CD4-positive, alpha-beta memory T cell (primary cell): ENCODE results near the gene SNRPA. TPM values are rescaled to one million over a fixed set of nuclear protein-coding genes. Genes with fewer than 3 reads are reported as not detected.
A peak's percentile ranks its signal among the peaks of the same experiment; 100 is the strongest.

Source experiments
- CTCF ChIA-PET: fragments of 350-600 bp; sonication (Branson Sonifier 250); formaldehyde crosslinking; loops from one replicate; lab custom pipeline; 2021; ENCODE audit warnings: inconsistent platforms; ENCODE audit not compliant: partially characterized antibody; lab: Charles Lee
- POLR2A ChIA-PET: fragments of 350-600 bp; sonication (Branson Sonifier 250); formaldehyde crosslinking; loops from one replicate; lab custom pipeline; 2021; ENCODE audit not compliant: partially characterized antibody; lab: Charles Lee
- DNase-seq, 5 donors: peaks; one replicate each; pipeline versions ENCODE4 v3.0.0 to v3.0.0-alpha.2; 2020 to 2022; ENCODE audit warnings: mixed read lengths in 1 of 5
- H3K27ac ChIP-seq: one replicate; pipeline ENCODE4 v1.7.0; 2013; ENCODE audit warnings: low read depth, low read length
- H3K27me3 ChIP-seq: 2 replicates; pipeline ENCODE4 v1.7.0; 2013; ENCODE audit warnings: mild to moderate bottlenecking, low read length, moderate library complexity; ENCODE audit not compliant: insufficient read depth
- H3K36me3 ChIP-seq: 2 replicates; pipeline ENCODE4 v1.7.0; 2013; ENCODE audit warnings: mild to moderate bottlenecking, low read length, moderate library complexity; ENCODE audit not compliant: insufficient read depth
- H3K4me1 ChIP-seq: 2 replicates; pipeline ENCODE4 v1.7.0; 2013; ENCODE audit warnings: mild to moderate bottlenecking, low read length, moderate library complexity; ENCODE audit not compliant: insufficient read depth
- H3K4me3 ChIP-seq, 2 donors: one replicate each; pipeline ENCODE4 v1.7.0; 2013; ENCODE audit warnings: low read length in 2 of 2, mild to moderate bottlenecking in 1 of 2
- H3K9me3 ChIP-seq, 2 donors: one replicate each; pipeline ENCODE4 v1.7.0; 2013; ENCODE audit warnings: low read length in 2 of 2, control low read depth in 1 of 2; ENCODE audit not compliant: control insufficient read depth in 1 of 2
- H3K27ac Mint-ChIP-seq, 7 donors: one replicate each; pipeline ENCODE4 v1.8.0; 2020 to 2021; ENCODE audit warnings: mixed read lengths in 7 of 7, mild to moderate bottlenecking in 6 of 7, inconsistent platforms in 3 of 7, moderate library complexity in 3 of 7
- H3K27me3 Mint-ChIP-seq, 2 donors: one replicate each; pipeline ENCODE4 v1.8.0; 2020 to 2021; ENCODE audit warnings: mixed read lengths in 2 of 2
- H3K36me3 Mint-ChIP-seq, 2 donors: one replicate each; pipeline ENCODE4 v1.8.0; 2020 to 2021; ENCODE audit warnings: mixed read lengths in 2 of 2, inconsistent platforms in 1 of 2, mild to moderate bottlenecking in 1 of 2
- H3K4me1 Mint-ChIP-seq, 4 donors: one replicate each; pipeline ENCODE4 v1.8.0; 2020 to 2021; ENCODE audit warnings: mixed read lengths in 4 of 4, mild to moderate bottlenecking in 1 of 4
- H3K4me3 Mint-ChIP-seq, 8 donors: one replicate each; pipeline ENCODE4 v1.8.0; 2020 to 2021; ENCODE audit warnings: mixed read lengths in 8 of 8, mild to moderate bottlenecking in 7 of 8, moderate library complexity in 6 of 8, inconsistent platforms in 3 of 8
- H3K9me3 Mint-ChIP-seq, 8 donors: one replicate each; pipeline ENCODE4 v1.8.0; 2020 to 2021; ENCODE audit warnings: mixed read lengths in 8 of 8, mild to moderate bottlenecking in 5 of 8, inconsistent platforms in 3 of 8, moderate library complexity in 1 of 8
- intact Hi-C: fragments of 100-400 bp; cut with micrococcal nuclease; formaldehyde crosslinking; loops from one replicate; pipeline ENCODE4 v1.15.1; 2023
- polyA plus RNA-seq, 2 donors: library from polyadenylated mRNA; unstranded; fragments of 300-500 nt; fragmentation: Illumina TruSeq; gene quantifications; one replicate each; pipeline ENCODE4 v1.2.3, GENCODE V29; 2021
- total RNA-seq, 2 experiments: library from RNA; stranded (reverse); gene quantifications; one replicate each; pipeline ENCODE4 v1.2.3, GENCODE V29; 2021

Gene SNRPA
- total RNA-seq (10 to 100 TPM; 93.3 to 95.7 TPM), polyA plus RNA-seq (10 to 100 TPM; 48.8 to 63.9 TPM)

- peak in 4 of 5 donors; percentile 98 for DNase-seq
- peaks cover 0 to 2% (median 0%) of the 10 kb centered on the region in 8 donors for H3K9me3 Mint-ChIP-seq
- peaks cover 12 to 34% of the 10 kb centered on the region in 2 donors for H3K36me3 Mint-ChIP-seq
- ChIA-PET POLR2A (interaction anchor here (0.7 to 9.9 kb wide), 25 partner anchors 9 to 1343 kb away, joined by 3 to 142 read pairs (median 4); partner anchors contain the start of genes B9D2, COQ8B, EGLN2 and HNRNPUL1), CTCF (interaction anchor here (0.8 to 2.5 kb wide), 9 partner anchors 27 to 116 kb away, joined by 3 to 14 read pairs (median 6); partner anchors contain the start of genes EGLN2 and RAB4B)
- Histone ChIP-seq H3K4me1 (peaks cover 50% of the 10 kb centered on the region), H3K9me3 (no peaks in the 10 kb centered on the region), H3K4me3 (peak within 1 kb of the TSS; percentile 81 to 98), H3K27me3 (no peaks in the 10 kb centered on the region), H3K27ac (peak within 1 kb of the TSS; percentile 86), H3K36me3 (peaks cover 6% of the 10 kb centered on the region)
- peak within 1 kb of the TSS; percentile 89 to 99 (median 99) for H3K27ac Mint-ChIP-seq
- intact Hi-C loops, result loop anchor here (1.0 to 5.0 kb wide), 8 partner anchors 27 to 309 kb away; partner anchors contain the start of genes NUMBL, RAB4B and SERTAD3
- peak within 1 kb of the TSS; percentile 95 to 100 (median 98) for H3K4me3 Mint-ChIP-seq
- peaks cover 28 to 57% (median 38%) of the 10 kb centered on the region in 4 donors for H3K4me1 Mint-ChIP-seq
- no peaks in the 10 kb centered on the region for H3K27me3 Mint-ChIP-seq
Measured at GRCh38 chr19:40750874-40751537, at the start of gene SNRPA. TSS of gene SNRPA (plus strand) at chr19:40751203. CDS start at chr19:40751409, 206 bp downstream.

- H3K27me3 Mint-ChIP-seq, result no peaks in the 10 kb centered on the region
- H3K4me3 ChIP-seq, result no peak overlapping the region
- H3K9me3 ChIP-seq, result no peaks in the 10 kb centered on the region
- H3K27ac ChIP-seq, result no peak overlapping the region
- peaks cover 29 to 42% of the 10 kb centered on the region in 2 donors for H3K36me3 Mint-ChIP-seq
- POLR2A ChIA-PET, result interaction anchor here (0.6 kb wide), 1 partner anchor 86 kb away, joined by 3 read pairs; no protein-coding TSS in a partner anchor
- H3K4me1 Mint-ChIP-seq, result no peaks in the 10 kb centered on the region
- H3K4me1 ChIP-seq, result no peaks in the 10 kb centered on the region
- H3K4me3 Mint-ChIP-seq, result no peak overlapping the region
- intact Hi-C loops, result no loop called here
- peaks cover 42% of the 10 kb centered on the region for H3K36me3 ChIP-seq
- CTCF ChIA-PET, result no interaction called here
- H3K27ac Mint-ChIP-seq, result no peak overlapping the region
- no peaks in the 10 kb centered on the region for H3K27me3 ChIP-seq
- H3K9me3 Mint-ChIP-seq, result no peaks in the 10 kb centered on the region
- no peak for DNase-seq
Measured at GRCh38 chr19:40701758-40702157, 49.2 kb upstream of the SNRPA start.

GRCh38 chr19:40702337-40703012, 48.5 kb upstream of the SNRPA start:
- Mint-ChIP-seq H3K27me3 (no peaks in the 10 kb centered on the region), H3K4me3 (no peak overlapping the region), H3K36me3 (peaks cover 33 to 42% of the 10 kb centered on the region in 2 donors), H3K4me1 (peaks cover 0 to 2% (median 0%) of the 10 kb centered on the region in 4 donors), H3K27ac (peak overlapping the region in 2 of 7 donors; percentile 63 to 64), H3K9me3 (no peaks in the 10 kb centered on the region)
- no peaks in the 10 kb centered on the region for H3K27me3 ChIP-seq
- H3K4me1 ChIP-seq, result no peaks in the 10 kb centered on the region
- ChIA-PET CTCF (interaction anchor here (0.6 kb wide), 1 partner anchor 447 kb away, joined by 6 read pairs; no protein-coding TSS in a partner anchor), POLR2A (interaction anchor here (1.0 kb wide), 1 partner anchor 39 kb away, joined by 3 read pairs; no protein-coding TSS in a partner anchor)
- no peak overlapping the region for H3K4me3 ChIP-seq
- intact Hi-C loops, result no loop called here
- H3K36me3 ChIP-seq, result peaks cover 42% of the 10 kb centered on the region
- no peak overlapping the region for H3K27ac ChIP-seq
- no peaks in the 10 kb centered on the region for H3K9me3 ChIP-seq
- DNase-seq, result no peak

- H3K4me3 ChIP-seq, result no peak overlapping the region
- intact Hi-C loops, result no loop called here
- H3K9me3 Mint-ChIP-seq, result no peaks in the 10 kb centered on the region
- H3K27me3 Mint-ChIP-seq, result no peaks in the 10 kb centered on the region
- CTCF ChIA-PET, result interaction anchor here (1.2 kb wide), 1 partner anchor 14 kb away, joined by 4 read pairs; no protein-coding TSS in a partner anchor
- peaks cover 42% of the 10 kb centered on the region for H3K36me3 ChIP-seq
- no peak for DNase-seq
- H3K4me3 Mint-ChIP-seq, result no peak overlapping the region
- no peak overlapping the region for H3K27ac ChIP-seq
- H3K27ac Mint-ChIP-seq, result peak overlapping the region in 2 of 7 donors; percentile 29 to 68
- H3K9me3 ChIP-seq, result no peaks in the 10 kb centered on the region
- no peaks in the 10 kb centered on the region for H3K27me3 ChIP-seq
- H3K36me3 Mint-ChIP-seq, result peaks cover 35 to 42% of the 10 kb centered on the region in 2 donors
- peaks cover 0 to 7% (median 2%) of the 10 kb centered on the region in 4 donors for H3K4me1 Mint-ChIP-seq
- no peaks in the 10 kb centered on the region for H3K4me1 ChIP-seq
- POLR2A ChIA-PET, result interaction anchor here (1.0 kb wide), 1 partner anchor 40 kb away, joined by 3 read pairs; no protein-coding TSS in a partner anchor
Measured at GRCh38 chr19:40703029-40703755, 47.8 kb upstream of the SNRPA start.

- POLR2A ChIA-PET, result no interaction called here
- H3K27ac Mint-ChIP-seq, result peak overlapping the region in 3 of 7 donors; percentile 8 to 64 (median 15)
- Histone ChIP-seq H3K9me3 (no peaks in the 10 kb centered on the region), H3K36me3 (peaks cover 42% of the 10 kb centered on the region), H3K27ac (no peak overlapping the region), H3K27me3 (no peaks in the 10 kb centered on the region), H3K4me3 (no peak overlapping the region), H3K4me1 (no peaks in the 10 kb centered on the region)
- H3K9me3 Mint-ChIP-seq, result no peaks in the 10 kb centered on the region
- H3K4me1 Mint-ChIP-seq, result peaks cover 0 to 7% (median 4%) of the 10 kb centered on the region in 4 donors
- H3K36me3 Mint-ChIP-seq, result peaks cover 41 to 49% of the 10 kb centered on the region in 2 donors
- H3K27me3 Mint-ChIP-seq, result no peaks in the 10 kb centered on the region
- DNase-seq, result no peak
- intact Hi-C loops, result no loop called here
- H3K4me3 Mint-ChIP-seq, result no peak overlapping the region
- CTCF ChIA-PET, result interaction anchor here (0.7 to 1.2 kb wide), 2 partner anchors 13 to 44 kb away, joined by 4 to 5 read pairs; no protein-coding TSS in a partner anchor
Measured at GRCh38 chr19:40704491-40705361, 46.3 kb upstream of the SNRPA start.

- Histone ChIP-seq H3K27ac (no peak overlapping the region), H3K4me1 (no peaks in the 10 kb centered on the region), H3K9me3 (no peaks in the 10 kb centered on the region), H3K27me3 (no peaks in the 10 kb centered on the region), H3K36me3 (peaks cover 41% of the 10 kb centered on the region), H3K4me3 (no peak overlapping the region)
- H3K4me1 Mint-ChIP-seq, result peaks cover under 1 to 7% (median 4%) of the 10 kb centered on the region in 4 donors
- H3K36me3 Mint-ChIP-seq, result peaks cover 41 to 51% of the 10 kb centered on the region in 2 donors
- H3K27me3 Mint-ChIP-seq, result no peaks in the 10 kb centered on the region
- H3K4me3 Mint-ChIP-seq, result no peak overlapping the region
- intact Hi-C loops, result no loop called here
- POLR2A ChIA-PET, result no interaction called here
- H3K27ac Mint-ChIP-seq, result peak overlapping the region in 1 of 7 donors; percentile 8
- no peak for DNase-seq
- CTCF ChIA-PET, result no interaction called here
- no peaks in the 10 kb centered on the region for H3K9me3 Mint-ChIP-seq
Measured at GRCh38 chr19:40705362-40705651, 45.7 kb upstream of the SNRPA start.
